Activated naive CD4-positive, alpha-beta T cell treated with anti-CD3 and anti-CD28 coated beads, Interleukin-2, amount 50 U/mL, for 24 hours (primary cell): Measurements from ENCODE around the gene ESCO1.

ENCODE experiments used
- H3K27ac Mint-ChIP-seq: one replicate; pipeline ENCODE4 v1.8.0; 2021; ENCODE audit warnings: mild to moderate bottlenecking, mixed read lengths
- H3K27me3 Mint-ChIP-seq: one replicate; pipeline ENCODE4 v1.8.0; 2021; ENCODE audit warnings: mixed read lengths
- H3K36me3 Mint-ChIP-seq: one replicate; pipeline ENCODE4 v1.8.0; 2021; ENCODE audit warnings: mixed read lengths
- H3K4me1 Mint-ChIP-seq: one replicate; pipeline ENCODE4 v1.8.0; 2021; ENCODE audit warnings: mixed read lengths
- H3K4me3 Mint-ChIP-seq: one replicate; pipeline ENCODE4 v1.8.0; 2021; ENCODE audit warnings: mild to moderate bottlenecking, mixed read lengths
- H3K9me3 Mint-ChIP-seq: one replicate; pipeline ENCODE4 v1.8.0; 2021; ENCODE audit warnings: mixed read lengths

ESCO1 gene

DNA sequence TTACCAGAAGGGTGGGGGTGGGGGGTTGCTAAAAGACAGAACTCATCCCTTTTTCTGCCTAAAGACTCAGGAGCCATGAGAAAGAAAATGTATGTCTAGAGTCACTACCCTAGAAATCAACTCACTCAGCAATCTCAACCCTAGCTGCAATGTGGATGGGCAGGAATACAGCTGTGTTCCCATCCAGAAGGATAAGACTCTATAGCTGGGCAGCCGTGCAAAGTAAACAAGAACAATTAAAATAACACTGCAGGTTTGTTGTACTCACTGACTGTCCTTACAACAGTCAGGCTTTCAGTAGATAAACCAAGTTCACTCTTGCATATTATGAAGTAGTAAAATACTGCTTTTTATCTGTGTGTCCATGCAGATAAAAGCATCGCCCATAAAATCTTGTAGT is 74.0 kb downstream of the ESCO1 start:
- Mint-ChIP-seq H3K4me3 (no peak overlapping the region), H3K9me3 (no peaks in the 10 kb centered on the region), H3K27ac (no peak overlapping the region), H3K27me3 (no peaks in the 10 kb centered on the region), H3K36me3 (peaks cover 15% of the 10 kb centered on the region), H3K4me1 (no peaks in the 10 kb centered on the region)

DNA sequence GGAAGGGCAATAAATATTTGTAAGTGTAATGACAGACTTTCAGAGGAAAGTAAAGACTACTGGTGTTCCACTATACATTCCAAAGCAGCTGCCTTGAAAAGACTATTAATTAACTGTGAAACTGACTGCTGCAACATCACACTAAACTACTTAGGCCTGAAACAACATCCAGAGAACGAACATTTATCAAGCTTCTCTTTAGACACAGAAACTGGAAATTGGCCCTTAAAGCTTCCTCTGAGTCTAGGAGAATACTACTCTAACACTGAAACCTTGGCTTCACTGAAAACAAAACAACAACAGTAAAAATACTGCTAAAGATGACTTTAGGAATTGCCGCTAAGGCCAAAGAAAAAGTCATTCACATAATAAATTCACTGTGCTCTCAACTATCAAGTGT is 74.6 kb downstream of the ESCO1 start:
- Mint-ChIP-seq H3K9me3 (no peaks in the 10 kb centered on the region), H3K27ac (no peak overlapping the region), H3K4me3 (no peak overlapping the region), H3K36me3 (peaks cover 18% of the 10 kb centered on the region), H3K4me1 (no peaks in the 10 kb centered on the region), H3K27me3 (no peaks in the 10 kb centered on the region)

DNA sequence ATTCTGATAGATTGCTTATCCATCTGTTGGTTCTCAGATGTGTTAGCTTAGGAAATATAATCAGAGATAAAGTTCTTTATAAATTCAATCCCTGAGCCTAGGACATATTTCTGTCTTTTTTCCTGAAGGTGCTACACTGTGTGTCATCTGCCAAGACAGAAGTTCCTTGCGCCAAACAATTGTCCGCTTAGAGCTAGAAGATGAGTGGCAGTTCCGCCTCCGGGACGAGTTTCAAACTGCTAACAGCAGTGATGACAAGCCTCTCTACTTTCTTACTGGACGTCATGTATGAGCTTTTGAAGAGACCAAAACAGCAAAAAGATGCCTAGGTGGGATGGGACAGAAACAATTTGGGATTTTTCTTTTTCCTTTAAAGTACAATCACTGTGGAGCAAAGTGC is 78.0 kb downstream of the ESCO1 start:
- H3K27me3 Mint-ChIP-seq = no peaks in the 10 kb centered on the region
- peaks cover 21% of the 10 kb centered on the region for H3K36me3 Mint-ChIP-seq
- H3K4me1 Mint-ChIP-seq = no peaks in the 10 kb centered on the region
- H3K4me3 Mint-ChIP-seq = no peak overlapping the region
- H3K27ac Mint-ChIP-seq = no peak overlapping the region
- H3K9me3 Mint-ChIP-seq = no peaks in the 10 kb centered on the region

DNA sequence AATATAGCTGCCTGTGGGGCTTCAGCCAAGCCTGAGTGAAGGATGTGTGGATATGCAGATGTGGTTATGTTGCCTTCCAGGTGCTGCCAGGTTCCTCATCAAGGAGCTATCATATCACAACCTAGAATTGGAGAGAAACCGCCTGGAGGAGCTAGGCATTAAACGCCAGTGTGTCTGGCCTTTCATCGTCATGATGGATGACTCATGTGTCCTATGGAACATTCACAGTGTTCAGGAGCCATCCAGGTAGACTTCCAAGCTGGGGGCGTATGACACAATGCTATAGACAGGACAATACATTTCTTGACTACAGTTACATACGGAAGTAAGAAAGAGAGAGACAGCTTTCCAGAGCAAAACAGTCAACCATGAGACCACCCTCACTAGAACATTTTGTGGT is 86.8 kb downstream of the ESCO1 start:
- Mint-ChIP-seq H3K4me1 (no peaks in the 10 kb centered on the region), H3K27me3 (no peaks in the 10 kb centered on the region), H3K36me3 (peaks cover 25% of the 10 kb centered on the region), H3K4me3 (no peak overlapping the region), H3K9me3 (no peaks in the 10 kb centered on the region), H3K27ac (no peak overlapping the region)

DNA sequence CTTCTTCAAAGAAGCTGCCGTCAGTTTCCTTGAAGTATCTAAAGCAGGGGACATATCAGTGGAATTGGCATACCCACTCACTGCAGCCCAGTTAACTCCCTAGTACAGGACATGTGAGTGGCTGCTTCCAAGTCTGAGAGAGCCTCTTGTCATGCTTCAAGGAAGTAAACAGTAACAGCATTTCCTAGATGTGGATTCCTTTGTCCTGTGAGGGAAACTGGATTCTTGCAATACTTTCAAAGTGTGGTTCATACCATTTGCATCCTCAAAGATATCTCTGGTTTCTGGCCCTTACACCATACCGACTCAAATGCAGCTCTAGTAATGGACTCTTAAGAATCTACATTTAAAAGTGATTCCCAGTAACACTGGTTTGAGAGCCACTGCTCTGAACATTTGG is 87.2 kb downstream of the ESCO1 start:
- no peaks in the 10 kb centered on the region for H3K27me3 Mint-ChIP-seq
- H3K4me1 Mint-ChIP-seq = no peaks in the 10 kb centered on the region
- H3K27ac Mint-ChIP-seq = no peak overlapping the region
- no peak overlapping the region for H3K4me3 Mint-ChIP-seq
- H3K9me3 Mint-ChIP-seq = no peaks in the 10 kb centered on the region
- H3K36me3 Mint-ChIP-seq = peaks cover 25% of the 10 kb centered on the region

DNA sequence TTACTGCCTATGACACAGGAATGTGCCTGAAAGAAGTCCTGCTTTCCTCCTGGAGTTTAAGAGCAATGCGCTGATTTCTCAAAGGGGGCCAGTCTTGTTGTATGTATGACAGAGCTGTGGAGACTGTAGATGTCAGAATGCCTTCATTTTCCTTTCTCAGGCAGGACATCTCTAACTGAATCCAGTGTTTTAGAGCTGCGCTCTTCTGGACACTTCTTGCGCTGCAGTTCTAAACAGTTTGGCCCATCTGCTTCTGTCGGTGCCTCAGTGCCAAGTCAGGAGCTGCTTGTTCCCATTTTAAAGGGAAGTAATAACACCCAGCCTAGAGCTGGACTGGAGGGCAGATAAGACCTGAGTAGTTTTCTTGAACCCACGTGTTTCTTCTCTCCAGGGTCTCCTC is 91.4 kb downstream of the ESCO1 start:
- no peak overlapping the region for H3K27ac Mint-ChIP-seq
- H3K36me3 Mint-ChIP-seq = peaks cover 17% of the 10 kb centered on the region
- H3K4me3 Mint-ChIP-seq = no peak overlapping the region
- H3K4me1 Mint-ChIP-seq = no peaks in the 10 kb centered on the region
- no peaks in the 10 kb centered on the region for H3K27me3 Mint-ChIP-seq
- no peaks in the 10 kb centered on the region for H3K9me3 Mint-ChIP-seq

- H3K27me3 Mint-ChIP-seq = no peaks in the 10 kb centered on the region
- no peak overlapping the region for H3K27ac Mint-ChIP-seq
- H3K9me3 Mint-ChIP-seq = no peaks in the 10 kb centered on the region
- no peak overlapping the region for H3K4me3 Mint-ChIP-seq
- no peaks in the 10 kb centered on the region for H3K4me1 Mint-ChIP-seq
- H3K36me3 Mint-ChIP-seq = peaks cover 10% of the 10 kb centered on the region
Measured at GRCh38 chr18:21507913-21508701, 92.4 kb downstream of the ESCO1 start.

GRCh38 chr18:21502661-21503060 is 97.8 kb downstream of the ESCO1 start:
- H3K27ac Mint-ChIP-seq = no peak overlapping the region

DNA sequence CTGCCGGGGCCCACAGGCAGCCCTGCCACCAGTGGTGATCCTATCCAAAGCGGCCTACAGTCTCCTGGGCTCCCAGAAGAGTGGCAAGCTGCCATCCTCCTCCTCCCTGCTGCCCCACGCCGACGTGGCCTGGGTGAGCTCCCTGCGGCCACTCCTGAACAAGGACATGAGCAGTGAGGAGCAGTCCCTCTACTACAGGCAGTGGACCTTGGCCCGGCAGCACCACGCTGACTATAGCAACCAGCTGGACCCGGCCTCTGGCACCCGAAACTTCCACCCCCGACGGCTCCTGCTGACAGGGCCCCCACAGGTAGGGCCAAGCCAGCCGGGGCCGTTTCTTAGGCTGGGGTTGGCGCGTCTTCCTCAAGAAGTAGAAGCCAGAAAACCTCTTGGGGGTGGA is 100.5 kb downstream of the ESCO1 start:
- no peaks in the 10 kb centered on the region for H3K4me1 Mint-ChIP-seq
- no peak overlapping the region for H3K4me3 Mint-ChIP-seq
- no peaks in the 10 kb centered on the region for H3K27me3 Mint-ChIP-seq
- no peaks in the 10 kb centered on the region for H3K36me3 Mint-ChIP-seq
- no peaks in the 10 kb centered on the region for H3K9me3 Mint-ChIP-seq
- H3K27ac Mint-ChIP-seq = no peak overlapping the region

More at GRCh38 chr18:21502661-21503060, 97.8 kb downstream of the ESCO1 start:
- Mint-ChIP-seq H3K27me3 (no peaks in the 10 kb centered on the region), H3K4me3 (no peak overlapping the region), H3K36me3 (no peaks in the 10 kb centered on the region), H3K4me1 (no peaks in the 10 kb centered on the region), H3K9me3 (no peaks in the 10 kb centered on the region)

- Mint-ChIP-seq H3K36me3 (no peaks in the 10 kb centered on the region), H3K4me3 (no peak overlapping the region), H3K9me3 (no peaks in the 10 kb centered on the region)
Measured at GRCh38 chr18:21496277-21496835, 104.1 kb downstream of the ESCO1 start.

GRCh38 chr18:21490748-21491147 is 109.8 kb downstream of the ESCO1 start:
- no peak overlapping the region for H3K27ac Mint-ChIP-seq
- no peak overlapping the region for H3K4me3 Mint-ChIP-seq
- H3K4me1 Mint-ChIP-seq = no peaks in the 10 kb centered on the region
- H3K27me3 Mint-ChIP-seq = peaks cover 1% of the 10 kb centered on the region
- no peaks in the 10 kb centered on the region for H3K36me3 Mint-ChIP-seq
- no peaks in the 10 kb centered on the region for H3K9me3 Mint-ChIP-seq

More at GRCh38 chr18:21496277-21496835, 104.1 kb downstream of the ESCO1 start:
- Mint-ChIP-seq H3K27ac (no peak overlapping the region), H3K4me1 (no peaks in the 10 kb centered on the region), H3K27me3 (no peaks in the 10 kb centered on the region)

DNA sequence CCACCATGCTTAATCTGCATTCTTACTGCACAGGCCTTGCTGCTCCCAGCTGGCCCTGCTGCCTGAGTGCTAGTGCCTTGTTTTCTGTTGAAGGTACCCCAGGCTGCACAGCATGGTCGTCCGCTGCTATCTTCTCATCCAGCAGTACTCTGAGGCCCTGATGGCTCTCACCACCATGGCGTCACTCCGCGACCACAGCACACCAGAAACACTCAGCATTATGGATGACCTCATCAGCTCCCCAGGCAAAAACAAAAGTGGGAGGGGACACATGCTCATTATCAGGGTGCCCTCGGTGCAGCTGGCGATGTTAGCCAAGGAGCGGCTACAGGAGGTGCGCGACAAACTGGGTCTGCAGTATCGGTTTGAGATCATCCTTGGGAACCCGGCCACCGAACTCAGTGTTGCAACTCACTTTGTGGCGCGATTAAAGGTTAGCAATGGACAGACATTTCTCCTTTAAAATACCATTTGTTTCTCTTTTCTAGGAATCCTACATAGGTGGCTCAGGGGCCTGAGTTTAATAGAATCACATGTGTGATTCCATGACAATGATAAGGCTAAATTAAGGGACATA is 110.5 kb downstream of the ESCO1 start:
- Mint-ChIP-seq H3K27ac (peak overlapping the region; percentile 55), H3K27me3 (peaks cover 1% of the 10 kb centered on the region), H3K36me3 (no peaks in the 10 kb centered on the region), H3K4me1 (no peaks in the 10 kb centered on the region), H3K4me3 (no peak overlapping the region), H3K9me3 (no peaks in the 10 kb centered on the region)

GRCh38 chr18:21489119-21489750 is 111.3 kb downstream of the ESCO1 start:
- Mint-ChIP-seq H3K9me3 (no peaks in the 10 kb centered on the region), H3K27me3 (peaks cover 1% of the 10 kb centered on the region), H3K4me1 (no peaks in the 10 kb centered on the region), H3K4me3 (no peak overlapping the region), H3K27ac (no peak overlapping the region), H3K36me3 (no peaks in the 10 kb centered on the region)

GRCh38 chr18:21486905-21487437 is 113.5 kb downstream of the ESCO1 start:
- Mint-ChIP-seq H3K27ac (no peak overlapping the region), H3K4me3 (no peak overlapping the region), H3K9me3 (no peaks in the 10 kb centered on the region), H3K27me3 (peaks cover 1% of the 10 kb centered on the region), H3K36me3 (no peaks in the 10 kb centered on the region), H3K4me1 (no peaks in the 10 kb centered on the region)

GRCh38 chr18:21484851-21485636 is 115.5 kb downstream of the ESCO1 start:
- no peak overlapping the region for H3K27ac Mint-ChIP-seq
- no peak overlapping the region for H3K4me3 Mint-ChIP-seq
- H3K4me1 Mint-ChIP-seq = no peaks in the 10 kb centered on the region
- H3K9me3 Mint-ChIP-seq = no peaks in the 10 kb centered on the region
- H3K36me3 Mint-ChIP-seq = no peaks in the 10 kb centered on the region
- peaks cover 1% of the 10 kb centered on the region for H3K27me3 Mint-ChIP-seq
